ENCODE measurements around the gene TAMALIN.

TAMALIN gene

DNA sequence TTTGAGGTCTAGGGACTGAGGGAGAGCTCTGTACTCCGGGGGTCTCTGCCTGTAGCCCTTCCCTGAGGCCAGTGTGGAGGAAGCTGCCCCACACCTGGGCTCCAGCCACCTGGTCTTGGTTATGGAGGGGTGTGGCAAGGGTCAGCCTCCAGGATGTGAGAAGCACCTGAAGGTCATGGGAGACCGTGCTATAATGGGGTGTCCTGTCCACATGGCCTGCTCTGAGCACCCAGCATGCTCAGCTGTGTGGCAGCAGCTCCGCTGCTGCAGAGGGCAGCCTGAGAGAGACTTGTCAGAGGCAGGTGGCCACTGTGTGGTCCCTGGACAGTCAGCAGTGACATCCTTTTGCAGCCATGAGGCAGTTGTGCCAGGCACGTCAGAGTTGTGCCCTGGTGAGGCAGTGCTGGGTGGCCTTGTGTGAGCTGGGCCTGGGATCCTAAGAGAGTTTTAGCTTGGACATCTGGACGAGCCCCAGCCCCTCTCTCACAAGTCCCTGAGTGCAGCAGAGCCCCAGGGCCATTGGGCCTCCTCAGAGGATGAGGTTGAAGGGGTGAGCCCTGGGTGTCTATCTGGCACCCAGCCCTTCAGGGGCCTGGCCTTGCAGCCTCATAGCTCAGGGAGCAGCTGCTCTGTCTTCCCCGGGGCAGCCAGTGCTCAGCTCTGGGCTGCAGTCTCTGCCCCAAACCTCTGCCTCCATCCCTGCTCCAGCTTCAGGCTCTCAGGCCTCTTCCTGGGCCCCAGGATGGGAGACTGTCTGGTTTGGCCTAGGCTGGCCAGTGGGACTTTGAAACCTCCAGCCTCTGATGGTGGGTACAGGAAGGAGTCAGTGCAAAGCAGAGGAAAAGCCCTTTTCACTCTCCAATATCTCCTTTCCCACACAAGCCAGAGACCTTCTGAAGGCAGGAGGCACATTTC lies 55.7 kb downstream of the TAMALIN start:
- TF ChIP-seq, protein P1, sequence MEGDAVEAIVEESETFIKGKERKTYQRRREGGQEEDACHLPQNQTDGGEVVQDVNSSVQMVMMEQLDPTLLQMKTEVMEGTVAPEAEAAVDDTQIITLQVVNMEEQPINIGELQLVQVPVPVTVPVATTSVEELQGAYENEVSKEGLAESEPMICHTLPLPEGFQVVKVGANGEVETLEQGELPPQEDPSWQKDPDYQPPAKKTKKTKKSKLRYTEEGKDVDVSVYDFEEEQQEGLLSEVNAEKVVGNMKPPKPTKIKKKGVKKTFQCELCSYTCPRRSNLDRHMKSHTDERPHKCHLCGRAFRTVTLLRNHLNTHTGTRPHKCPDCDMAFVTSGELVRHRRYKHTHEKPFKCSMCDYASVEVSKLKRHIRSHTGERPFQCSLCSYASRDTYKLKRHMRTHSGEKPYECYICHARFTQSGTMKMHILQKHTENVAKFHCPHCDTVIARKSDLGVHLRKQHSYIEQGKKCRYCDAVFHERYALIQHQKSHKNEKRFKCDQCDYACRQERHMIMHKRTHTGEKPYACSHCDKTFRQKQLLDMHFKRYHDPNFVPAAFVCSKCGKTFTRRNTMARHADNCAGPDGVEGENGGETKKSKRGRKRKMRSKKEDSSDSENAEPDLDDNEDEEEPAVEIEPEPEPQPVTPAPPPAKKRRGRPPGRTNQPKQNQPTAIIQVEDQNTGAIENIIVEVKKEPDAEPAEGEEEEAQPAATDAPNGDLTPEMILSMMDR (IDR thresholded peaks at IDR 0.05; ENCODE audit: low read depth, low read length, missing control alignments), result no peak
- H3K4me3 ChIP-seq (replicated peaks; ENCODE audit: low read depth, low read length), result no peak overlapping the region
- DNase-seq (ENCODE audit: extremely low read depth, low read depth), result no peak

DNA sequence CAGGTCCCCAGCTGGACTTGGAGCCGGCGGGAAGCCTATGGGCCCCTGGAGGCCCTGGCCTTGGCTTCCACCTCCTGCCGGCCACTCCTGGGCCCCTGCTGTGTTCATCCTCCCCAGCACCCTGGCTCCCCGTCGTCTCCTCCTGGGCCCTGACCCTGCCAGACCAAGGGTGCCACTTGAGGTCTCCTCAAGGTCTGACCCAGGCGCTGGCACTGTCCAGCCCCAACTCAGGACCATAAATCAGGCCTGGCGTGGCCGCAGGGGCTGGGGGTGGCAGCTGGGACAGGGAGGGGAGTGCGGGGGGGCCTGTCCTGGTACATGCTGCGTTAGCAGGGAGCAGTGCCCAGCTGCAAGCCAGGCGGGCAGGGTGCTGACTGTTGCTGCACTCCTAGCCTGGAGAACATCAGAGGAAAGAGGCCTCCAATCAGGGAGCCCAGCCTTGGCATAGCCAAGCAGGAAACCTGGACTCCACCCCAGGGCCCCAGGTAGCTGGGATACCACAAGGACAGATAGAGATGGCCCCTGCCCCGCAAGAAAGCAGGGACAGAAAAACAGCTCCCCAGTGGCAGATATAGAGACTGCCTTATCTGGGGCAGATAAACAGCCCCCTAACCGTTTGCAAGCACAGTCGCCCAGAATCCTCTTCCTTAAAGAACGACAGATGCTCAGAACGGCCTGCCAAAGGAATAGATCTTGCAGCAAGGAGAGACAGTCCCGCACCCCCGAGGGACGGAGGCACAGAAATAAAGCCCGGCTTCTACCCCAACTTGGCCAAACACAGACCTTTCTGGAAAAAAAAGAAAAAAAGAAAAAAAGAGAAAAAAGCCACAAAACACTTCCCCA lies 56.6 kb downstream of the TAMALIN start:
- no peak for DNase-seq (ENCODE audit: extremely low read depth, low read depth)
- TF ChIP-seq, protein P1 (IDR thresholded peaks at IDR 0.05; ENCODE audit: low read depth, low read length, missing control alignments), result no peak
- H3K4me3 ChIP-seq (replicated peaks; ENCODE audit: low read depth, low read length), result no peak overlapping the region

DNA sequence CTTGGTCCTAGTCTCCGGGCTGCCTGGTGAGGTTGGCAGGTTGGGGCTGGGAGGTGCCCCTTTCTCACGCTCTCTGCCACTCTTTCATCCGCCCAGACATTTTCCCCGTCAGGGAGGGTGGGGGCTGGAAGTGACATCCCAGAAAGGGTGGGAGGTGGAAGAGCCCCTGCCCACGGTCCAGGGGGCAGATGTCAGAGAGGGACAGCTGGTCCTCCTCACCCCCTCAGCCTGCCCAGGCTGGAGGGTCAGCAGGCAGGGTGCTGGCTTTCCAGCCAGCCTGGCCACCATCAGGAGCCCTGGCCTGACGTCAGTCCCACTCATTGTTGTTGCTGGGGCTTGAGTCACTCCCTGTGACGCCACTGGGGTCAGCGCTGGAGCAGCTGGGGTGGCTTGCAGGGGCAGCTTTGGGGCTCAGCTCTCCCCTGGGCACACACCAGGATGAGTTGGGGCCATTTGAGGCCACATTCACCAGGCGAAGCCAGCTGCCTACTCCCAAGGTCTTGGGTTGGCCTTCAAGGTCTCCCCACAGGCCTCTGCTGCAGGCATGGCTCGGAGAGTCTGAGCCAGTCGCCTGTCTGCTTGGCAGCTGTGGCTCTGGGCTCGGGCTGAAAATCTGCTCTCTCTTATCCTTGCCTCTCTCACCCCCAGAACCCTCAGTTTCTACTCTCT lies 57.4 kb downstream of the TAMALIN start:
- no peak overlapping the region for H3K4me3 ChIP-seq (replicated peaks; ENCODE audit: low read depth, low read length)
- TF ChIP-seq, protein P1 (IDR thresholded peaks at IDR 0.05; ENCODE audit: low read depth, low read length, missing control alignments), result no peak
- no peak for DNase-seq (ENCODE audit: extremely low read depth, low read depth)

Data from HFF-Myc (cell line).